Fibroblast of lung (primary cell): Measurements from ENCODE around the gene METTL8.

Experiments
- EZH2 ChIP-seq: IDR thresholded peaks from 2 replicates; pipeline ENCODE4 v1.5.1; 2012; ENCODE audit warnings: low read length, control low read depth, mild to moderate bottlenecking; ENCODE audit errors: missing control alignments
- TF ChIP-seq, protein P1 (sequence below), 2 donors: IDR thresholded peaks in 1 of 2; conservative IDR thresholded peaks in 1 of 2; 1 replicate in 1 of 2; 2 replicates in 1 of 2; pipeline ENCODE4 v1.5.1; 2011 to 2012; ENCODE audit warnings: low read length in 2 of 2, control low read depth in 1 of 2, inconsistent platforms in 1 of 2, low read depth in 1 of 2, mild to moderate bottlenecking in 1 of 2

DNA sequence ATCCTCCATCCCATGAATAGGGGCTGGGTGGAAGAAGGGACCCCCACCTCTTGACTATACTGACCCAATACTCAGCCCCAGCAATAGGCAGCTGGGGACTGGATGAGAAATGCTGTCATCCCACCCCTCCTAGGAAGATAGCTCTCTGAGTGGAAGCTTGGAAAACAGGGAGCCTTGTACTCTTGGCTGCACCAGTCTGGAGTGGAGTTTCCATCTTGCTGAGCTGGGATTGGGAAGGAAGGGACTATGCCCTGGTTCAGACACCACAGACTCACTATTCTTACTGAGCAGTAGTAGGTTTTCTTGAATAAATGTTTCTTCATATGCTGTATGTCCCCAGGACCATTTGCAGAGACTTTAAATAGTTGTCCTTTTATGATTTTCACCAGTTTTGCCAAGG is 7.7 kb upstream of the METTL8 start:
- TF ChIP-seq, protein P1, sequence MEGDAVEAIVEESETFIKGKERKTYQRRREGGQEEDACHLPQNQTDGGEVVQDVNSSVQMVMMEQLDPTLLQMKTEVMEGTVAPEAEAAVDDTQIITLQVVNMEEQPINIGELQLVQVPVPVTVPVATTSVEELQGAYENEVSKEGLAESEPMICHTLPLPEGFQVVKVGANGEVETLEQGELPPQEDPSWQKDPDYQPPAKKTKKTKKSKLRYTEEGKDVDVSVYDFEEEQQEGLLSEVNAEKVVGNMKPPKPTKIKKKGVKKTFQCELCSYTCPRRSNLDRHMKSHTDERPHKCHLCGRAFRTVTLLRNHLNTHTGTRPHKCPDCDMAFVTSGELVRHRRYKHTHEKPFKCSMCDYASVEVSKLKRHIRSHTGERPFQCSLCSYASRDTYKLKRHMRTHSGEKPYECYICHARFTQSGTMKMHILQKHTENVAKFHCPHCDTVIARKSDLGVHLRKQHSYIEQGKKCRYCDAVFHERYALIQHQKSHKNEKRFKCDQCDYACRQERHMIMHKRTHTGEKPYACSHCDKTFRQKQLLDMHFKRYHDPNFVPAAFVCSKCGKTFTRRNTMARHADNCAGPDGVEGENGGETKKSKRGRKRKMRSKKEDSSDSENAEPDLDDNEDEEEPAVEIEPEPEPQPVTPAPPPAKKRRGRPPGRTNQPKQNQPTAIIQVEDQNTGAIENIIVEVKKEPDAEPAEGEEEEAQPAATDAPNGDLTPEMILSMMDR (conservative IDR thresholded peaks at IDR 0.05 in 1 of 2, IDR thresholded peaks at IDR 0.05 in 1 of 2; ENCODE audit: low read depth in 1 of 2, low read length in 2 of 2) = no peak
- TF ChIP-seq EZH2 = no peak
